Lower lobe of right lung (tissue), 2 donors: ENCODE measurements around the gene FEM1B. TPM values are rescaled to one million over a fixed set of nuclear protein-coding genes. Genes with fewer than 3 reads are reported as not detected.

Experiments
- ATAC-seq, 2 donors: fragments of 200-7000 bp; cut with Tn5 transposase; one replicate each; pipeline ENCODE4 v1.9.1; 2020 to 2022; ENCODE audit warnings: mild to moderate bottlenecking in 2 of 2, moderate library complexity in 2 of 2
- DNase-seq: peaks from one replicate; pipeline ENCODE4 v3.0.0-alpha.2; 2020
- H3K27ac ChIP-seq: fragments of 200-600 bp; one replicate; pipeline ENCODE4 v1.8.0; 2022
- H3K27me3 ChIP-seq: fragments of 200-600 bp; one replicate; pipeline ENCODE4 v1.8.0; 2022; ENCODE audit warnings: low read depth
- H3K36me3 ChIP-seq: fragments of 200-600 bp; one replicate; pipeline ENCODE4 v1.8.0; 2022; ENCODE audit warnings: mild to moderate bottlenecking
- H3K4me1 ChIP-seq: fragments of 200-600 bp; one replicate; pipeline ENCODE4 v1.8.0; 2022
- H3K4me3 ChIP-seq: fragments of 200-600 bp; one replicate; pipeline ENCODE4 v1.8.0; 2022; ENCODE audit warnings: mild to moderate bottlenecking
- H3K9me3 ChIP-seq: fragments of 200-600 bp; one replicate; pipeline ENCODE4 v1.8.0; 2022
- intact Hi-C: fragments of 100-400 bp; cut with DNase I; formaldehyde crosslinking; loops from one replicate; pipeline ENCODE4 v1.11.0; 2022
- total RNA-seq: library from RNA; stranded (reverse); fragmentation: NEBNext Ultra II Directional; extraction: Animal tissue kit (Norgen Biotek cat#: 25700); gene quantifications from one replicate; pipeline ENCODE4 v1.2.1, GENCODE V29; 2021
- TF ChIP-seq, protein P1 (sequence below): fragments of 200-600 bp; IDR thresholded peaks from one replicate; pipeline ENCODE4 v1.8.0; 2022; ENCODE audit warnings: antibody characterized with exemption, mild to moderate bottlenecking
- donor health status: DM: no; HTN: yes; CAD: no; lungs with severe emphysema.

The FEM1B gene
- total RNA-seq, 1 donor from 2014 or later, result 55.3 TPM

DNA sequence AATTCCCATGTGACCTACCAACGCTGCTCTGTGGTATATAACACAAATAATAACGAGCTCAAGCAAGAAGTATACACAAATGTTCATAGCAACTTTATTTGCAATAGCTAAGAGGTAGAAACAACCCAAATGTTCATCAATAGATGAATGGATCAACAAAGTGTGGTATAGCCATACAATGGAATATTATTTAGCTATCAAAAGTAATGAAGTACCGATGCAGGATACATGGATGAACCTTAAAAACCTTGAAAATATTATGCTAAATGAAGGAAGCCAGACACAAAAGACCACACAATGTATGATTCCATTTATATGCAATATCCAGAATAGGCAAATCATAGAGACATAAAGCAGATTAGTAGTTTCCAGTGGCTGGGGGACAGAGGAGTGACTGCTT is 15.6 kb upstream of the FEM1B start:
- intact Hi-C loops, result no loop called here
- no peaks in the 10 kb centered on the region for H3K36me3 ChIP-seq
- no peak overlapping the region for H3K27ac ChIP-seq
- H3K27me3 ChIP-seq, result no peaks in the 10 kb centered on the region
- ATAC-seq, result no peak
- H3K4me1 ChIP-seq, result peaks cover 6% of the 10 kb centered on the region
- TF ChIP-seq, protein P1, sequence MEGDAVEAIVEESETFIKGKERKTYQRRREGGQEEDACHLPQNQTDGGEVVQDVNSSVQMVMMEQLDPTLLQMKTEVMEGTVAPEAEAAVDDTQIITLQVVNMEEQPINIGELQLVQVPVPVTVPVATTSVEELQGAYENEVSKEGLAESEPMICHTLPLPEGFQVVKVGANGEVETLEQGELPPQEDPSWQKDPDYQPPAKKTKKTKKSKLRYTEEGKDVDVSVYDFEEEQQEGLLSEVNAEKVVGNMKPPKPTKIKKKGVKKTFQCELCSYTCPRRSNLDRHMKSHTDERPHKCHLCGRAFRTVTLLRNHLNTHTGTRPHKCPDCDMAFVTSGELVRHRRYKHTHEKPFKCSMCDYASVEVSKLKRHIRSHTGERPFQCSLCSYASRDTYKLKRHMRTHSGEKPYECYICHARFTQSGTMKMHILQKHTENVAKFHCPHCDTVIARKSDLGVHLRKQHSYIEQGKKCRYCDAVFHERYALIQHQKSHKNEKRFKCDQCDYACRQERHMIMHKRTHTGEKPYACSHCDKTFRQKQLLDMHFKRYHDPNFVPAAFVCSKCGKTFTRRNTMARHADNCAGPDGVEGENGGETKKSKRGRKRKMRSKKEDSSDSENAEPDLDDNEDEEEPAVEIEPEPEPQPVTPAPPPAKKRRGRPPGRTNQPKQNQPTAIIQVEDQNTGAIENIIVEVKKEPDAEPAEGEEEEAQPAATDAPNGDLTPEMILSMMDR, result no peak
- DNase-seq, result no peak
- H3K4me3 ChIP-seq, result no peak overlapping the region
- H3K9me3 ChIP-seq, result no peaks in the 10 kb centered on the region

DNA sequence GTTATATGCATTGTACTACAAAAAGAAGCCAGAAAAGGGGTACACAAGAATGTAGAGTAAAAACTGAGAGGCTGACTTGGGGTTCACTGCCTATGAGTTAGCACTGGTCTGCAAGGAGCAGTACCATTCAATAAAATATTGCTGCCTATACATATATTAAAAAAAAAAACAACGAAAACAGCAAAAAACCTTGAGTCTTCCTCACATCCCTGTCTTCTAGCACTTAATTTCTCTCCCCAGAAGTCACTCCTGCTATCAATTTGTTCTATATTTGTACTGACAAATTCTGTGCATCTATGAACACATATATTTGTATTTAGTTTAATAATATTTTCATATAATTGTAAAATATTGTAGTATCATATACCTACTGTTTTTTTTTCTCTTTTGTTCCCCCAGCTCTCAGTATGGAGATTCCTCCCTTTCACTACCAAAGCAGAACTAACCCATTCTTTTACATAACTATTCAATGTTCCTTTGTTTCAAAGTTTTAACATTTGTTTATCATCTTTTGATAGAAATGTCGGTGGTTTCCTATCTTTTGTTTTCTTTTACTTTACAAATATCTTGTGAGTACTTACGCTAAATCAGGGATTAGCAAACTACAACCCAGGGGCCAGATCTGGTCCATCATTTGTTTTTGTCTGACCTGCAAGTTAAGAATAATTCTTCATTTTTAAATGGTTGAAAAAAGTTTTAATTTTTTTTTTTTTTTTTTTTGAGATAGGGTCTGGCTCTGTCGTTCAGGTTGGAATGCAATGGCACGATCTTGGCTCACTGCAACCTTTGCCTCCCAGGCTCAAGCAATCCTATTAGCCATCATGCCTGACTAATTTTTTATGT is 14.8 kb upstream of the FEM1B start:
- ATAC-seq (no peak), DNase-seq (no peak)
- H3K4me1 ChIP-seq, result no peaks in the 10 kb centered on the region
- TF ChIP-seq, protein P1, result no peak
- no peaks in the 10 kb centered on the region for H3K9me3 ChIP-seq
- H3K4me3 ChIP-seq, result no peak overlapping the region
- no peaks in the 10 kb centered on the region for H3K27me3 ChIP-seq
- H3K36me3 ChIP-seq, result no peaks in the 10 kb centered on the region
- intact Hi-C loops, result no loop called here
- H3K27ac ChIP-seq, result no peak overlapping the region

DNA sequence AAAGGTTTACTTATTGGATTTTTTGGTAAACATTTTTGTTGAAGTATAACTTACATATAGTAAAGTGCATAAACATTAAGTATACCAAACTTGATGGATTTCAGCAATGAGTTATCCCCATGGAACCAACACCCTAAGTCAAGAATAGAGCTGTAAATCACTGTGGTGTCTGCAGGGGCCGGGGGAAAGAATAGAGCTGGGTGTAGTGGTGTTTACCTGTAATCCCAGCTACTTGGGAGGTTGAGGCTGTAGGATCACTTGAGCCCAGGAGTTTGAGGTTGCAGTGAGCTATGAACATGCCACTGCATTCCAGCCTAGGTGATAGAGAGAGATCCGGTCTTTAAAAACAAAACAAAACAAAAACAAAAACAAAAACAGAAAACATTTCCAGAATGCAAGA is 13.3 kb upstream of the FEM1B start:
- intact Hi-C loops, result no loop called here
- ATAC-seq (no peak), DNase-seq (no peak)
- Histone ChIP-seq H3K9me3 (no peaks in the 10 kb centered on the region), H3K27ac (no peak overlapping the region), H3K4me3 (no peak overlapping the region), H3K36me3 (no peaks in the 10 kb centered on the region), H3K27me3 (no peaks in the 10 kb centered on the region), H3K4me1 (no peaks in the 10 kb centered on the region)
- TF ChIP-seq, protein P1, result no peak

DNA sequence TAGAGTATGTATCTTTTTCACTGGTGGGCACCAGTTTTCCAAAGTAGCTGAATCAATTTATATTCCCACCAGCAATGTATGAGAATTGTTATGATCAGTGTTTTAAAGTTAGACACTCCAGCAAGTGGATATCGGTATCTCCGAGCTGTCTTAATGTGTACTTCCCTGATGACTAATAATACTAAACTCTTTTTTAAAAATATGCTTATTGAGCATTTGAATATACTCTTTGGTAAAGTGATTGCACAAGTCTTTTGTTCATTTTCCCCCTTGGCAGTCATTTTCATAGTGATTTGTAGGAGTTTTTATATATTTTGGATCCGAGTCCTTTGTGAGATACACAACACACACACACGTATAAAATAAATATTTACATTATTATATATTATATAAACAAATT is 12.5 kb upstream of the FEM1B start:
- intact Hi-C loops, result no loop called here
- no peak overlapping the region for H3K4me3 ChIP-seq
- H3K27ac ChIP-seq, result no peak overlapping the region
- H3K4me1 ChIP-seq, result no peaks in the 10 kb centered on the region
- H3K27me3 ChIP-seq, result no peaks in the 10 kb centered on the region
- no peak for ATAC-seq
- TF ChIP-seq, protein P1, result no peak
- H3K9me3 ChIP-seq, result no peaks in the 10 kb centered on the region
- no peak for DNase-seq
- no peaks in the 10 kb centered on the region for H3K36me3 ChIP-seq

DNA sequence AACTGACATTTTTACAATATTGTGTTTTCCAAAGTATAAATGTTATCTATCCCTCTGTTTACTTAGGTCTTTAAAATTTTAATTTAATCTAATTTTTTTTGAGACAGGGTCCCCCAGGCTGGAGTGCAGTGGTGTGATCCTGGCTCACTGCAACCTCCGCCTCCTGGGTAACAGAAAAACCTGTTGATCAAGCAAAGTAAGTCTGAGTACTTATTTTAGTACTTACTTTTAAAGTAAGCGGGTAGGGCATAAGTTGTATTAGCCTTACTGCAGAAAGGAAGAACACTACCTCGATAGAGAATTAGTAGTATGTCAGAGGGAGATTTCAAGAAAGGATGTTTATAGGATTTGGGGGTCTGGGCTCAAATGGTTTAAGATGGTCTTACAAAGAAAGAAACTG is 11.9 kb upstream of the FEM1B start:
- TF ChIP-seq, protein P1, result no peak
- no peaks in the 10 kb centered on the region for H3K36me3 ChIP-seq
- H3K4me1 ChIP-seq, result no peaks in the 10 kb centered on the region
- intact Hi-C loops, result no loop called here
- ATAC-seq, result no peak
- no peaks in the 10 kb centered on the region for H3K27me3 ChIP-seq
- no peak for DNase-seq
- H3K27ac ChIP-seq, result no peak overlapping the region
- H3K4me3 ChIP-seq, result no peak overlapping the region
- H3K9me3 ChIP-seq, result no peaks in the 10 kb centered on the region
